ENCODE measurements around the gene SANBR.

Gene SANBR

GRCh38 chr2:61091485-61091884, 25.8 kb downstream of the SANBR start:
- DNase-seq, result no peak

GRCh38 chr2:61096438-61096837, 30.8 kb downstream of the SANBR start:
- no peak for DNase-seq

GRCh38 chr2:61100801-61101200, 35.1 kb downstream of the SANBR start:
- DNase-seq, result no peak

GRCh38 chr2:61109291-61109690, 43.6 kb downstream of the SANBR start:
- no peak for DNase-seq

GRCh38 chr2:61111708-61112107, 46.0 kb downstream of the SANBR start:
- no peak for DNase-seq

GRCh38 chr2:61114147-61114546, 48.5 kb downstream of the SANBR start:
- DNase-seq, result no peak

Data from NCI-H510A (cell line).